GM12878 (cell line): Measurements from ENCODE around the gene TAMALIN. TPM values are rescaled to one million over a fixed set of nuclear protein-coding genes. Genes with fewer than 3 reads are reported as not detected.

Source experiments
- BCL3 ChIP-seq: IDR thresholded peaks from 2 replicates; pipeline ENCODE4 v1.6.1; 2011; ENCODE audit warnings: borderline replicate concordance, low read depth, mild to moderate bottlenecking, moderate library complexity, low read length; ENCODE audit not compliant: insufficient read depth, poor library complexity, severe bottlenecking
- BHLHE40 ChIP-seq, 2 experiments: fragments of 450-650 bp in 1 of 2; IDR thresholded peaks; 2 replicates each; pipeline ENCODE4 v1.6.1; 2011 to 2017; ENCODE audit warnings: low read depth in 2 of 2, borderline replicate concordance in 1 of 2, improper control_type of control experiment in 1 of 2, low read length in 1 of 2, mild to moderate bottlenecking in 1 of 2
- BRCA1 ChIP-seq: IDR thresholded peaks from 2 replicates; pipeline ENCODE4 v1.6.1; 2011; ENCODE audit warnings: low read depth, low read length, improper control_type of control experiment
- CUX1 ChIP-seq: IDR thresholded peaks from 2 replicates; pipeline ENCODE4 v1.6.1; 2012; ENCODE audit warnings: improper control_type of control experiment, low read depth, low read length; ENCODE audit not compliant: insufficient replicate concordance
- ELK1 ChIP-seq: IDR thresholded peaks from 2 replicates; pipeline ENCODE4 v1.6.1; 2012; ENCODE audit warnings: low read depth, low read length, improper control_type of control experiment
- ESRRA ChIP-seq: IDR thresholded peaks from 2 replicates; pipeline ENCODE4 v1.6.1; 2012; ENCODE audit warnings: mild to moderate bottlenecking, low read length, improper control_type of control experiment
- IKZF2 ChIP-seq, 2 experiments: fragments of 450-650 bp; IDR thresholded peaks; 2 replicates each; pipeline ENCODE4 v1.6.1; 2017; ENCODE audit warnings: mild to moderate bottlenecking in 2 of 2, moderate library complexity in 2 of 2
- MAX ChIP-seq: IDR thresholded peaks from 2 replicates; pipeline ENCODE4 v1.6.1; 2012; ENCODE audit warnings: low read depth, low read length, improper control_type of control experiment
- MLLT1 ChIP-seq: fragments of 450-650 bp; IDR thresholded peaks from 2 replicates; pipeline ENCODE4 v1.6.1; 2016; ENCODE audit warnings: mild to moderate bottlenecking
- MTA3 ChIP-seq: IDR thresholded peaks from 2 replicates; pipeline ENCODE4 v1.6.1; 2012; ENCODE audit warnings: low read length, inconsistent platforms, borderline replicate concordance
- POLR2AphosphoS2 ChIP-seq: IDR thresholded peaks from 2 replicates; pipeline ENCODE4 v1.6.1; 2011; ENCODE audit warnings: low read depth, mild to moderate bottlenecking, low read length, improper control_type of control experiment, moderate library complexity
- RBBP5 ChIP-seq: fragments of 200-600 bp; sonication (generic); conservative IDR thresholded peaks from 2 replicates; pipeline ENCODE4 v1.6.1; 2016
- SMAD5 ChIP-seq: IDR thresholded peaks from 2 replicates; pipeline ENCODE4 v1.6.1; 2016; ENCODE audit warnings: antibody characterized with exemption, low read depth
- SUPT20H ChIP-seq: IDR thresholded peaks from 2 replicates; pipeline ENCODE4 v1.6.1; 2011; ENCODE audit warnings: low read depth, mild to moderate bottlenecking, low read length, moderate library complexity, borderline replicate concordance; ENCODE audit not compliant: control insufficient read depth
- ZNF24 ChIP-seq: fragments of 450-650 bp; IDR thresholded peaks from 2 replicates; pipeline ENCODE4 v1.6.1; 2017; ENCODE audit warnings: antibody characterized with exemption, mild to moderate bottlenecking
- ZNF274 ChIP-seq: IDR thresholded peaks from one replicate; pipeline ENCODE4 v1.8.0; 2011; ENCODE audit not compliant: insufficient read length, insufficient read depth
- polyA plus RNA-seq, 11 experiments: library from polyadenylated mRNA; depleted of rRNA in 4 of 11; unstranded in 6 of 11; stranded (reverse) in 5 of 11; fragments of >200 nt; fragmentation: Nextera tagmentation in 4 of 11; fragmentation: Illumina TruSeq in 1 of 11; extraction: Ambion mirVana in 4 of 11; extraction: Trizol in 1 of 11; gene quantifications; 1 replicate in 1 of 11; 2 replicates in 10 of 11; pipeline versions ENCODE4 v1.2.1 to v1.2.3, GENCODE V29; 2011 to 2016; ENCODE audit warnings: inconsistent platforms in 2 of 11, missing spikeins in 2 of 11, low read depth in 1 of 11
- total RNA-seq, 4 experiments: library from RNA; depleted of rRNA in 3 of 4; stranded (reverse); fragments of >200 nt in 3 of 4; fragmentation: Illumina TruSeq in 1 of 4; extraction: Trizol in 1 of 4; gene quantifications; 2 replicates each; pipeline versions ENCODE4 v1.2.1 to v1.2.3, GENCODE V29; 2013 to 2021
- TF ChIP-seq, protein P1 (sequence below): IDR thresholded peaks from 2 replicates; pipeline ENCODE4 v1.6.1; 2011; ENCODE audit warnings: mild to moderate bottlenecking, low read depth, low read length, moderate library complexity; ENCODE audit not compliant: insufficient replicate concordance
- TF ChIP-seq, protein P2 (sequence below): IDR thresholded peaks from 2 replicates; pipeline ENCODE4 v1.6.1; 2011; ENCODE audit warnings: borderline replicate concordance, low read depth, mild to moderate bottlenecking, moderate library complexity, mixed read lengths, low read length; ENCODE audit not compliant: insufficient read depth; ENCODE audit errors: extremely low read length

Gene TAMALIN
- total and polyA plus RNA-seq, 10 of the 15 experiments (the other 5 are each of a cell fraction or from before 2014, with no cell fraction given): 0.09 to 0.58 (median 0.19) TPM; not detected in 4

DNA sequence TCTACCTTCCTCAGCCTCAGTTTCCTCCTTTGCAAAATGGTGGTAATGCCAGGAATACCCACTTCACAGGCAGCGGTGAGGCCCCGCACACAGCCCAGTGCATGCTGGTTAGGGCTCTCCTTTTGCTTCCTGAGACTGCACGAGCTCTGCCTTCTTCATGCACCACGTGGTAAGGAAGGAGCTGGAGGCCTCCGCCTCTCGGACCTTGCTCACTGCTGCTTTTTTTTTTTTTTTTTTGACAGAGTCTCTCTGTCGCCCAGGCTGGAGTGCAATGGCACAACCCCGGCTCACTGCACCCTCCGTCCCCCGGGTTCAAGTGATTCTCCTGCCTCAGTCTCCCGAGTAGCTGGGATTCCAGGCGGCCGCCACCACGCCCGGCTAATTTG lies 18.1 kb downstream of the TAMALIN start (continued):
- TF ChIP-seq ZNF24 (no peak), POLR2AphosphoS2 (no peak), ZNF274 (no peak), IKZF2 (IDR thresholded peaks at IDR 0.05) (no peak), CUX1 (no peak), MLLT1 (no peak), BRCA1 (no peak), BCL3 (no peak), SMAD5 (no peak), MAX (0 out of 2 replicates have a peak, but pooled peaks have one; percentile 9), ESRRA (no peak), MTA3 (no peak), ELK1 (no peak), BHLHE40 (IDR thresholded peaks at IDR 0.05; ENCODE audit: borderline replicate concordance in 1 of 2, low read depth in 2 of 2, low read length in 1 of 2) (peak in 1 of 2 experiments; percentile 55; a peak in 1 of 4 replicates), SUPT20H (no peak), RBBP5 (no peak)
- TF ChIP-seq, protein P1, sequence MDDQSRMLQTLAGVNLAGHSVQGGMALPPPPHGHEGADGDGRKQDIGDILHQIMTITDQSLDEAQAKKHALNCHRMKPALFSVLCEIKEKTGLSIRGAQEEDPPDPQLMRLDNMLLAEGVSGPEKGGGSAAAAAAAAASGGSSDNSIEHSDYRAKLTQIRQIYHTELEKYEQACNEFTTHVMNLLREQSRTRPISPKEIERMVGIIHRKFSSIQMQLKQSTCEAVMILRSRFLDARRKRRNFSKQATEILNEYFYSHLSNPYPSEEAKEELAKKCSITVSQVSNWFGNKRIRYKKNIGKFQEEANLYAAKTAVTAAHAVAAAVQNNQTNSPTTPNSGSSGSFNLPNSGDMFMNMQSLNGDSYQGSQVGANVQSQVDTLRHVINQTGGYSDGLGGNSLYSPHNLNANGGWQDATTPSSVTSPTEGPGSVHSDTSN: no peak
- TF ChIP-seq, protein P2, sequence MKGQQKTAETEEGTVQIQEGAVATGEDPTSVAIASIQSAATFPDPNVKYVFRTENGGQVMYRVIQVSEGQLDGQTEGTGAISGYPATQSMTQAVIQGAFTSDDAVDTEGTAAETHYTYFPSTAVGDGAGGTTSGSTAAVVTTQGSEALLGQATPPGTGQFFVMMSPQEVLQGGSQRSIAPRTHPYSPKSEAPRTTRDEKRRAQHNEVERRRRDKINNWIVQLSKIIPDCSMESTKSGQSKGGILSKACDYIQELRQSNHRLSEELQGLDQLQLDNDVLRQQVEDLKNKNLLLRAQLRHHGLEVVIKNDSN: peak; percentile 58
